ENCODE measurements around the gene WDR72.

DNA sequence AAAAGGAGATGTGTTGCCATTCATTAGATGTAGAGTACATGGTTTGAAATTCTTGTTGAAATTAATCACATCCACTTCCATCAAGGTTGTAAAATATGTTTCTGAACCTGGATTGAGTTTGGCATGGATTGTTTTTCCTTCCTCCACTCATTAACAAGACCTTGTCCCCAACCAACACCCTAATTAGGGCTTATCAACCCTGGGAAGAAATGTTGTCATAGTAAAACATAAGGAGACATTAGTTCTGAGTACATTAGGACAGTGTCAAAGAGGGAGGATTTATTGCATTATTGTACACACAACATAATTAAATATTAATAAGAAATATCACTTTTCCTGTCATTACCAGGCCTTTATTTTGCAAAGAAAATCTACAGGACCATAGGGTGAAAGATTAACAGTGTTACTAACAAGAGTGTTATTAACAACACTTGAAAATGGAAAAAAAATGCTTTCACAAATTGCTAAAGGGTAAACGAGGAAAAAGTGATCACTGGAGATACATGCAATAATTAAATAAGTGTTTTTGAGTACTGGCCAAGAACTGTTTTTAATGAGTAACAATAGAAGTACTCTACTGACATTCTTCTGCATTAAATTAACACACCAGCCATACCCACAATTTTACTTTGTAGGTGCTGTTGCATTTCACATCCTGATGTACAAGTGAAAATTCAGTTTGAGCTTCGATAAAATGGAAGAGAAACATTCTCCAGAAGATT is 30.4 kb upstream of the WDR72 start:
- no peak for TF ChIP-seq POLR2A (IDR thresholded peaks at IDR 0.05)
- no peak for TF ChIP-seq CTCF (IDR thresholded peaks at IDR 0.05)
- no peak for TF ChIP-seq EP300 (IDR thresholded peaks at IDR 0.05)

All from ovary (tissue), 3 donors.